Mesendoderm (in vitro differentiated cells): Measurements from ENCODE around the gene MEN1.
A peak's percentile ranks its signal among the peaks of the same experiment; 100 is the strongest.

ENCODE experiments used
- DNase-seq: peaks from one replicate; pipeline ENCODE4 v3.0.0; 2013
- H2AK5ac ChIP-seq: 2 replicates; pipeline ENCODE4 v1.6.1; 2013; ENCODE audit warnings: low read length, inconsistent platforms
- H2BK120ac ChIP-seq: 2 replicates; pipeline ENCODE4 v1.6.1; 2013; ENCODE audit warnings: low read depth, mild to moderate bottlenecking, low read length, moderate library complexity, mixed read lengths
- H2BK15ac ChIP-seq: replicated peaks from 2 replicates; pipeline ENCODE4 v1.6.1; 2013; ENCODE audit warnings: low read depth, mild to moderate bottlenecking, moderate library complexity
- H2BK5ac ChIP-seq: 2 replicates; pipeline ENCODE4 v1.6.1; 2013; ENCODE audit warnings: low read length, inconsistent platforms
- H3K18ac ChIP-seq: 2 replicates; pipeline ENCODE4 v1.6.1; 2013; ENCODE audit warnings: mild to moderate bottlenecking, low read length, mixed read lengths
- H3K23ac ChIP-seq: one replicate; pipeline ENCODE4 v1.6.1; 2013; ENCODE audit warnings: low read length
- H3K27ac ChIP-seq: 2 replicates; pipeline ENCODE4 v1.5.1; 2013; ENCODE audit warnings: low read depth, mild to moderate bottlenecking, inconsistent platforms, low read length, moderate library complexity
- H3K27me3 ChIP-seq: 2 replicates; pipeline ENCODE4 v1.6.1; 2013; ENCODE audit warnings: low read length, control low read depth, mild to moderate bottlenecking, inconsistent platforms; ENCODE audit not compliant: insufficient read depth, poor library complexity
- H3K36me3 ChIP-seq: 2 replicates; pipeline ENCODE4 v1.6.1; 2013; ENCODE audit warnings: low read length, inconsistent platforms; ENCODE audit not compliant: control insufficient read depth, insufficient read depth
- H3K4ac ChIP-seq: one replicate; pipeline ENCODE4 v1.6.1; 2013; ENCODE audit warnings: low read depth, mild to moderate bottlenecking, low read length, moderate library complexity
- H3K4me1 ChIP-seq: 2 replicates; pipeline ENCODE4 v1.6.1; 2013; ENCODE audit warnings: low read depth, low read length, inconsistent platforms; ENCODE audit not compliant: control insufficient read depth
- H3K4me2 ChIP-seq: 2 replicates; pipeline ENCODE4 v1.6.1; 2013; ENCODE audit warnings: low read length
- H3K4me3 ChIP-seq: 2 replicates; pipeline ENCODE4 v1.5.1; 2013; ENCODE audit warnings: mild to moderate bottlenecking, low read length
- H3K56ac ChIP-seq: one replicate; pipeline ENCODE4 v1.6.1; 2013; ENCODE audit warnings: low read length
- H3K79me1 ChIP-seq: 2 replicates; pipeline ENCODE4 v1.6.1; 2013; ENCODE audit warnings: low read length, inconsistent platforms
- H3K79me2 ChIP-seq: 2 replicates; pipeline ENCODE4 v1.6.1; 2013; ENCODE audit warnings: mild to moderate bottlenecking, low read length; ENCODE audit not compliant: control insufficient read depth, insufficient read depth
- H3K9ac ChIP-seq: 2 replicates; pipeline ENCODE4 v1.6.1; 2013; ENCODE audit warnings: low read length, inconsistent platforms
- H4K5ac ChIP-seq: one replicate; pipeline ENCODE4 v1.6.1; 2013; ENCODE audit warnings: low read length
- H4K8ac ChIP-seq: one replicate; pipeline ENCODE4 v1.6.1; 2013; ENCODE audit warnings: low read depth, mild to moderate bottlenecking, control low read depth, low read length, moderate library complexity
- WGBS: extraction: QIAGEN DNeasy Blood & Tissue Kit; methylation state at CpG from one replicate; pipeline ENCODE4 v1.1.7; 2013; ENCODE audit warnings: low lambda C conversion rate, missing lambda C conversion rate; ENCODE audit not compliant: insufficient coverage; ENCODE audit errors: extremely low coverage; 5-methylcytosine and 5-hydroxymethylcytosine counted together

Gene MEN1

GRCh38 chr11:64851831-64852351, 41.5 kb upstream of the MEN1 start:
- Histone ChIP-seq H3K18ac (no peak overlapping the region), H3K27me3 (no peaks in the 10 kb centered on the region), H3K9ac (no peak overlapping the region), H3K4me1 (no peaks in the 10 kb centered on the region), H2BK5ac (no peak overlapping the region), H2BK15ac (no peak overlapping the region), H3K36me3 (no peaks in the 10 kb centered on the region), H3K4ac (no peak overlapping the region), H3K4me3 (no peak overlapping the region), H4K8ac (no peak overlapping the region), H2AK5ac (no peak overlapping the region), H2BK120ac (no peak overlapping the region), H3K79me2 (no peaks in the 10 kb centered on the region), H3K79me1 (no peaks in the 10 kb centered on the region), H3K4me2 (no peak overlapping the region), H3K23ac (no peak overlapping the region), H4K5ac (no peak overlapping the region), H3K27ac (no peak overlapping the region), H3K56ac (no peak overlapping the region)
- DNase-seq: no peak
- WGBS: no CpG with 5 or more reads among the region's 8 CpGs

DNA sequence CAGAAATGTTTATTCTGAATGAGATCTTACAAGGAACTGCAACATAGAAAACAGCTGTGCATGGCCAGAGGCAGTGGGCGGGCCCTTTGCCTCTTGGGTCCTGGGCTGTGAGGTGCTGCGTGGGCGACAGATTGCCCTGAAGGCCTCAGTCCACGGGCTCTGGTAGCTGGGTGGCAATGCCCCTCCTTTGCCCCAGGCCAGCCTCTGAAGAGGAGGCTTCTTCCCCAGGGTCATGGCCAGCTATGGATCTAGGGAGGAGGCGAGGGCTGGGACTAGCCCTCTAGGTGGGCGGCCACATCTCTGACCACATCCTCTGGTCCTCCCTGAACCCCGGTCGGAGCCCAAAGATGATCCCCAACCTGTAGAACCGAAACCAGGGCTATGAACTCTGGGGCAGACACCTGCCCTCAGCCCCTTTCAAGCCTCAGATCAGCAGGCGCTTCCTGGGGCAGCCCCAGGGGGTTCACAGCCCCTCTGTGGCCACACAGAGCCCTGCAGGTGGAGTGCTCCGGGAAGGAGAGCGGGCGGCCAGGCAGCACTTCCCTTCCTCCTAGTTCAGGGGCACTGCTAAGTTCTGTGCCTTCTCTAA, 40.7 kb upstream of the MEN1 start:
- Histone ChIP-seq H3K23ac (no peak overlapping the region), H3K4me3 (no peak overlapping the region), H4K5ac (no peak overlapping the region), H3K4me2 (no peak overlapping the region), H2AK5ac (no peak overlapping the region), H3K56ac (no peak overlapping the region), H2BK120ac (no peak overlapping the region), H3K4ac (no peak overlapping the region), H4K8ac (no peak overlapping the region), H3K79me2 (no peaks in the 10 kb centered on the region), H2BK15ac (no peak overlapping the region), H3K36me3 (no peaks in the 10 kb centered on the region), H3K27me3 (no peaks in the 10 kb centered on the region), H3K79me1 (no peaks in the 10 kb centered on the region), H2BK5ac (no peak overlapping the region), H3K9ac (no peak overlapping the region), H3K4me1 (no peaks in the 10 kb centered on the region), H3K27ac (no peak overlapping the region), H3K18ac (no peak overlapping the region)
- DNase-seq: no peak
- WGBS: no CpG with 5 or more reads among the region's 13 CpGs

- no peak overlapping the region for H2BK120ac ChIP-seq
- H3K4me3 ChIP-seq: no peak overlapping the region
- no peak overlapping the region for H4K8ac ChIP-seq
- no peak overlapping the region for H2AK5ac ChIP-seq
- H3K4me2 ChIP-seq: no peak overlapping the region
- H2BK5ac ChIP-seq: no peak overlapping the region
- no peak overlapping the region for H3K18ac ChIP-seq
- no peaks in the 10 kb centered on the region for H3K4me1 ChIP-seq
- H3K9ac ChIP-seq: no peak overlapping the region
- H3K79me1 ChIP-seq: no peaks in the 10 kb centered on the region
- H2BK15ac ChIP-seq: no peak overlapping the region
- no peak for DNase-seq
- H3K79me2 ChIP-seq: no peaks in the 10 kb centered on the region
- no peak overlapping the region for H3K27ac ChIP-seq
- no peaks in the 10 kb centered on the region for H3K27me3 ChIP-seq
- no peak overlapping the region for H3K23ac ChIP-seq
- no peak overlapping the region for H4K5ac ChIP-seq
- no CpG with 5 or more reads among the region's 19 CpGs for WGBS
- no peaks in the 10 kb centered on the region for H3K36me3 ChIP-seq
- no peak overlapping the region for H3K56ac ChIP-seq
- no peak overlapping the region for H3K4ac ChIP-seq
Measured at GRCh38 chr11:64849598-64850356, 39.4 kb upstream of the MEN1 start.

- no peak overlapping the region for H4K8ac ChIP-seq
- H3K79me1 ChIP-seq: peaks cover under 1% of the 10 kb centered on the region
- H3K23ac ChIP-seq: no peak overlapping the region
- no peak overlapping the region for H3K27ac ChIP-seq
- no peak overlapping the region for H2AK5ac ChIP-seq
- H3K4ac ChIP-seq: no peak overlapping the region
- no peak overlapping the region for H3K4me2 ChIP-seq
- WGBS: no CpG with 5 or more reads among the region's 16 CpGs
- no peak overlapping the region for H2BK15ac ChIP-seq
- H3K4me3 ChIP-seq: no peak overlapping the region
- no peaks in the 10 kb centered on the region for H3K27me3 ChIP-seq
- no peak overlapping the region for H2BK5ac ChIP-seq
- H3K4me1 ChIP-seq: no peaks in the 10 kb centered on the region
- DNase-seq: peak; percentile 58
- H2BK120ac ChIP-seq: no peak overlapping the region
- no peak overlapping the region for H4K5ac ChIP-seq
- no peaks in the 10 kb centered on the region for H3K79me2 ChIP-seq
- H3K9ac ChIP-seq: no peak overlapping the region
- no peak overlapping the region for H3K56ac ChIP-seq
- H3K36me3 ChIP-seq: no peaks in the 10 kb centered on the region
- H3K18ac ChIP-seq: no peak overlapping the region
Measured at GRCh38 chr11:64848826-64849597, 38.7 kb upstream of the MEN1 start.

- H3K9ac ChIP-seq: no peak overlapping the region
- H3K36me3 ChIP-seq: no peaks in the 10 kb centered on the region
- H3K79me2 ChIP-seq: no peaks in the 10 kb centered on the region
- H2BK5ac ChIP-seq: no peak overlapping the region
- H3K27ac ChIP-seq: no peak overlapping the region
- H4K8ac ChIP-seq: no peak overlapping the region
- no peak overlapping the region for H3K18ac ChIP-seq
- H3K4me3 ChIP-seq: no peak overlapping the region
- H3K23ac ChIP-seq: no peak overlapping the region
- WGBS: no CpG with 5 or more reads among the region's 6 CpGs
- peaks cover 4% of the 10 kb centered on the region for H3K79me1 ChIP-seq
- no peak overlapping the region for H2BK15ac ChIP-seq
- H2BK120ac ChIP-seq: no peak overlapping the region
- H3K4me1 ChIP-seq: peaks cover 4% of the 10 kb centered on the region
- H3K56ac ChIP-seq: peak overlapping the region; percentile 25
- no peak overlapping the region for H3K4me2 ChIP-seq
- H3K27me3 ChIP-seq: no peaks in the 10 kb centered on the region
- no peak overlapping the region for H4K5ac ChIP-seq
- H3K4ac ChIP-seq: no peak overlapping the region
- no peak for DNase-seq
- no peak overlapping the region for H2AK5ac ChIP-seq
Measured at GRCh38 chr11:64848214-64848825, 38.0 kb upstream of the MEN1 start.
